Measurements from ENCODE around the gene RELCH. TPM values are rescaled to one million over a fixed set of nuclear protein-coding genes. Genes with fewer than 3 reads are reported as not detected.
"Not testable (repeated sequence)": the region's sequence is repeated elsewhere in the genome, so short reads cannot be mapped to it uniquely, and the experiment has no call there.

Gene RELCH
- total RNA-seq, 8 experiments from 2014 or later, result 24.1 to 41.9 (median 31.3) TPM

DNA sequence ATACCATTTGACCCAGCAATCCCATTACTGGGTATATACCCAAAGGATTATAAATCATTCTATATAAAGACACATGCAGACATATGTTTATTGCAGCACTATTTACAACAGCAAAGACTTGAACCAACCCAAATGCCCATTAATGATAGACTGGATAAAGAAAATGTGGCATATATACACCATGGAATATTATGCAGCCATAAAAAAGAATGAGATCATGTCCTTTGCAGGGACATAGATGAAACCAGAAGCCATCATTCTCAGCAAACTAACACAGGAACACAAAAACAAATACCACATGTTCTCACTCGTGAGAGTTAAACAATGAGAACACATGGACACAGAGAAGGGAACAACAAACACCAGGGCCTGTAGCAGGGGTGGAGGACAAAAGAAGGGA, 20.5 kb upstream of the RELCH start:
- in situ Hi-C loops (cut with MboI; ENCODE audit: low pct_unique_long_range_greater_than_20kb in 2 of 9, low sequenced_read_pairs in 9 of 9, unreplicated experiment in 9 of 9); H3K4me1 ChIP-seq (replicated peaks in 1 of 2); H3K4me3 ChIP-seq; H3K27ac ChIP-seq; ATAC-seq (replicated peaks in 6 of 8): not testable (repeated sequence)
- WGBS, 10 experiments, result 78 to 100% (median 100%) methylated on average over 1 of the region's 1 CpG; no CpG with 5 or more reads in 4 of the 10 experiments

DNA sequence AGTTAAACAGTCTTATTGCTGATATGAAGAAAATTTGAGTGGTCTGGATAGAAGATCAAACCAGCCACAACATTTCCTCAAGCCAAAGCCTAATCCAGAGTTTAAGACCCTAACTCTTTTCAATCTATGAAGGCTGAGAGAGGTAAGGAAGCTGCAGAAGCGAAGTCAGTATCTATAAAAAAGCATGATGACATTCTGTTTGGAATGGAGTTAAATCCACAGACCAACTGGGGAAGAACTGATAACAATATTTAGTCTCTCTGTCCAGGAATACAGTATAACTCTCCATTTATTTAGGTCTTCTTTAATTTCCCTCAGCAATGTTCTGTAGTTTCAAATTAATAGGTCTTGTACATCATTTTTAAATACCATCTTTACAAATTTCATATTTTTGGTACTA, 16.2 kb upstream of the RELCH start:
- in situ Hi-C loops (cut with MboI; ENCODE audit: low pct_unique_long_range_greater_than_20kb in 2 of 9, low sequenced_read_pairs in 9 of 9, unreplicated experiment in 9 of 9), result no loop called here
- Histone ChIP-seq H3K4me1 (replicated peaks in 1 of 2) (no peaks in the 10 kb centered on the region), H3K27ac (no peak overlapping the region), H3K4me3 (no peak overlapping the region)
- 75 to 100% (median 96%) methylated on average over 1 of the region's 1 CpG; no CpG with 5 or more reads in 2 of the 10 experiments for WGBS, 10 experiments
- no peak for ATAC-seq (replicated peaks in 6 of 8)

DNA sequence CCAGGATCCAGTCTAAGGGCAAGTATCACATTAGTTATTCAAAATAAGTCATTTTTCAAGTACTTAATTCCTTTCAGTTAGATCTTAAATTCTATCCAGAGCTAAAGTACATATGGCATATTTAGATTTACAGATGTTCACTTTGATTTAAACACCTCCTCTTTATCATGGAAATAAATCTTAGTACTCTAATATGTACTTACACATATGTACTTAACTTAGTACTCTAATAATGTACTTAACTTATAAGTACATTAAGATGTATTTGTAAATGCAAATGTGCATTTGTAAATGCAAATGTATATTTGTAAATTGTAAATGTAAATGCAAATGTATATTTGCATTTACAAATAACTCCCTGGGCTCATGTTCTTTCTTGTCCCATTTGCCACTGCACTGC, 14.8 kb upstream of the RELCH start:
- H3K4me1 ChIP-seq (replicated peaks in 1 of 2), result no peaks in the 10 kb centered on the region
- no peak overlapping the region for H3K27ac ChIP-seq
- H3K4me3 ChIP-seq, result no peak overlapping the region
- peak in 3 of 8 experiments; percentile 20 to 93 (median 69) for ATAC-seq (replicated peaks in 6 of 8)
- in situ Hi-C loops (cut with MboI; ENCODE audit: low pct_unique_long_range_greater_than_20kb in 2 of 9, low sequenced_read_pairs in 9 of 9, unreplicated experiment in 9 of 9), result no loop called here

DNA sequence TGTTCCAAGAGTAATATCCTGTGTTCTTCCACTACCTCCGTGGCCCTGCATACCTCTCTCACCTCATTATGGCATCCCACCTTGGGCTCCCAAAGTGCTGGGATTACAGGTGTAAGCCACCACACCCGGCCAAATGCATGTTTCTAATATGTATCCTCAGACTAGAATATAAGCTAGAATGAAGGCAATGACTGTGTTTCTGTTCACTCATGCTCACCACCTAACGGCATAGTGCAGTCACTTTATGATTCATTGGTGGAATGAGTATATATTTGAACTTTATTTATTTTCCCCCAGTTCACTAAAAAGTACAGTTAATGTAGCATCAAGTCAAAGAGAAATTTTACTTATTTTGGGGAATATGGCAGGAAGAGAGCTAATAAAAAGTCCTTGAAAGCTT, 11.5 kb upstream of the RELCH start:
- WGBS, 10 experiments, result 77 to 100% (median 94%) methylated on average over 1 to 3 of the region's 3 CpGs; no CpG with 5 or more reads in 1 of the 10 experiments
- Histone ChIP-seq H3K27ac (no peak overlapping the region), H3K4me1 (replicated peaks in 1 of 2) (no peaks in the 10 kb centered on the region), H3K4me3 (no peak overlapping the region)
- no peak for ATAC-seq (replicated peaks in 6 of 8)
- in situ Hi-C loops (cut with MboI; ENCODE audit: low pct_unique_long_range_greater_than_20kb in 2 of 9, low sequenced_read_pairs in 9 of 9, unreplicated experiment in 9 of 9), result loop anchor here in 2 of 9 experiments (25.0 kb wide), 2 partner anchors 387 to 412 kb away; no protein-coding TSS in a partner anchor

DNA sequence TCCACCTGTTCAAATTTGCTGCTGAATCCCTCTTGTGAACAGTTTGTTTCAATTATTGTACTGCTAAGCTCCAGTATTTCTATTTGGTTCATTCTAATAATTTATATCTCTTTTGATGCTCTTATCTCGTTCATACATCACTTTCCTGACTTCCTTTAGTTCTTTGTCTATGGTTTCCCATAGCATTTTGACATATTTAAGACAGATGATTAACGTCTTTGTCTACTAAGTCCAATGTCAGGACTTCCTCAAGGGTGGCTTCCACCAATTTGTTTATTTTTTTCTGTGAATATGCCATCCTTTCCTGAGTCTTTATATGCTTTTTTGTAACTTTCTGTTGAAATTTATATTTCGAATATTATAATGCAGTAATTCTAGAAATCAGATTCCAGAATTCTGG, 9.8 kb upstream of the RELCH start:
- in situ Hi-C loops (cut with MboI; ENCODE audit: low pct_unique_long_range_greater_than_20kb in 2 of 9, low sequenced_read_pairs in 9 of 9, unreplicated experiment in 9 of 9), result loop anchor here in 2 of 9 experiments (25.0 kb wide), 2 partner anchors 385 to 410 kb away; no protein-coding TSS in a partner anchor
- ATAC-seq (replicated peaks in 6 of 8), result no peak

DNA sequence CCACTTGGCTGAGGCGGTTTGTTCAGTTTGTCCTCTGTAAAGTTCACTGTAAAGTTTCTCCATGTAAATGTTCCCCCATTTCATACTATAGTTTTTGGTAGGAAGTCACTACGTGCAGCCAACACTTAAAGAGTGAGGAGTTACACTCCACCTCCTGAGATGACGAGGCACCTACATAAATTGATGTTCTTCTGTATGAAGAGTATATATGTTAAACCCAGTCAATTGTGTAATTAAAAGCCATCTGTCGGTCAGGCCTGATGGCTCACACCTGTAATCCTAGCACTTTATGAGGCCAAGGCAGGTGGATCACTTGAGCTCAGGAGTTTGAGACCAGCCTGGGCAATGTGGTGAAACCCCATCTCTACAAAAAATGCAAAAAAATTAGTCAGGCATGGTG, 7.8 kb upstream of the RELCH start:
- WGBS, 10 experiments, result 94 to 100% (median 100%) methylated on average over 1 to 3 of the region's 4 CpGs; no CpG with 5 or more reads in 1 of the 10 experiments
- in situ Hi-C loops (cut with MboI; ENCODE audit: low pct_unique_long_range_greater_than_20kb in 2 of 9, low sequenced_read_pairs in 9 of 9, unreplicated experiment in 9 of 9), result loop anchor here in 2 of 9 experiments (25.0 kb wide), 2 partner anchors 383 to 408 kb away; no protein-coding TSS in a partner anchor
- Histone ChIP-seq H3K27ac (no peak overlapping the region), H3K4me1 (replicated peaks in 1 of 2) (no peaks in the 10 kb centered on the region), H3K4me3 (no peak overlapping the region)
- ATAC-seq (replicated peaks in 6 of 8), result no peak

More for the DNA sequence above, 9.8 kb upstream of the RELCH start:
- Histone ChIP-seq H3K27ac (no peak overlapping the region), H3K4me3 (no peak overlapping the region), H3K4me1 (replicated peaks in 1 of 2) (no peaks in the 10 kb centered on the region)
- 74 to 96% (median 88%) methylated on average over 2 to 3 of the region's 3 CpGs for WGBS, 10 experiments

DNA sequence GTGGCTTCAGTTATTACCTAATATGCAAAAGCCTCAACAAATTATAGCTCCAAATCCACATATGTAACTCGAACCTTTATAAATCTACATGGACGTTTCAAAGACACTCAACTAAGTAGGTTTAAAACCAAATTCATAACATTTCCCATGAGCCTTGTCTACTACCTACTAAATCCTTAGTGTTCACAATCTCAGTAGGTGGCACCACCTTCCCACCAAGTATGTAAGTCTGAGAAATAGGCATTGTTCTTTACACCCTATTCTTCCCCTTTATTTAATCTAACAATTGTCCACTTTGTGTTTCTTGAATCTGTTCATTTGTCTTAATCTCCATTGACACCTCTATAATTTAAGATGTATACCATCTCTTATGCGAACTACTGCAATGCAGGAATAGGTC, 4.8 kb upstream of the RELCH start:
- 69 to 83% (median 77%) methylated on average over 2 to 3 of the region's 3 CpGs; no CpG with 5 or more reads in 3 of the 10 experiments for WGBS, 10 experiments
- in situ Hi-C loops (cut with MboI; ENCODE audit: low pct_unique_long_range_greater_than_20kb in 2 of 9, low sequenced_read_pairs in 9 of 9, unreplicated experiment in 9 of 9), result loop anchor here in 2 of 9 experiments (25.0 kb wide), 2 partner anchors 380 to 405 kb away; no protein-coding TSS in a partner anchor
- no peak overlapping the region for H3K27ac ChIP-seq
- no peak overlapping the region for H3K4me3 ChIP-seq
- no peaks in the 10 kb centered on the region for H3K4me1 ChIP-seq (replicated peaks in 1 of 2)
- ATAC-seq (replicated peaks in 6 of 8), result no peak

DNA sequence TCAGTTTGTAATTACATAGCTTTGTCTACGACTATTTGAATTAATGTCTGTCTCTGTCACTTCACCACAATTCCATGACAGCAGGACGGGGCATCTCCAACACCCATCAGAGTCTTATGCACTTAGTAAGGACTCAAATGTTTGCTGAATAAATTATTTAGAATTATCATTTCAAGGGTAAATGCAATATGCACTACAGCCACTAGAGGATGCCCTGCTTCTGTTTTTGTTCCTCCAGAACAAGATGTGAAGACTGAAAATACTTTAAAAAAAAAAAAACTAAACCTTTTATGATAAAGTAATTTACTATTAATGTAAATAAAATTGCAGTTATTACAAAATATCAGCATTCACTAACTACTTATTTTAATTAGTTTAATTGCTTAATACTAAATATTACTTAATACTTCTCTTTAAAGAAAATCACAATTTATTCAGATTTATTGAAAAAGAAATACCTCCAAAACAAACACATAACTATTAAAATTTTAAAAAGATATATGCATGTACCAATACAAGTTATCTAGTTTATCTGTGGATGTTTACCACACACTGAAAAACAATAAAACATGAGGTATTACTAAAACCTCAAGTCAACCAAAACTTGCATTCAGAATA, 3.4 kb upstream of the RELCH start:
- no peak for ATAC-seq (replicated peaks in 6 of 8)
- H3K4me3 ChIP-seq, result no peak overlapping the region
- H3K4me1 ChIP-seq (replicated peaks in 1 of 2), result no peaks in the 10 kb centered on the region
- H3K27ac ChIP-seq, result no peak overlapping the region
- in situ Hi-C loops (cut with MboI; ENCODE audit: low pct_unique_long_range_greater_than_20kb in 2 of 9, low sequenced_read_pairs in 9 of 9, unreplicated experiment in 9 of 9), result loop anchor here in 2 of 9 experiments (25.0 kb wide), 2 partner anchors 379 to 404 kb away; no protein-coding TSS in a partner anchor
- WGBS, 10 experiments, result 0 to 14% (median 0%) methylated on average over 1 to 2 of the region's 2 CpGs; no CpG with 5 or more reads in 1 of the 10 experiments

DNA sequence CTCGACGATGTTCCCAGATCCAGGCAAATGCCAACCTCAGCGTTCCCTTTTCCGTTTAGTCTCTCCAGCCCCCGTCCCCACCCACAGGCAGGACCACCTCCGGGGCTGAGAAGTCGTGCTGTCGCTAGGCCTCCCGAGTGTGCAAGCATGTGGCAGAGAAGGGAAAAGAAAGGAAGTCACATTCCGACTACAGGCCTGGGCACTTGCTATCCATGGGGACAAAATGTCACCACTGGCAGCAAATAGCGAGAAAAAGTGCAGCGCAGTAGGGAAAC, 619 bp upstream of the RELCH start:
- in situ Hi-C loops (cut with MboI; ENCODE audit: low pct_unique_long_range_greater_than_20kb in 2 of 9, low sequenced_read_pairs in 9 of 9, unreplicated experiment in 9 of 9), result loop anchor here in 2 of 9 experiments (25.0 kb wide), 2 partner anchors 376 to 401 kb away; no protein-coding TSS in a partner anchor
- Histone ChIP-seq H3K4me3 (peak overlapping the region; percentile 77 to 96 (median 83)), H3K27ac (peak overlapping the region in 1 of 2 donors; percentile 63), H3K4me1 (replicated peaks in 1 of 2) (peaks cover 2 to 12% of the 10 kb centered on the region in 2 donors)
- 0% methylated on average over 3 to 10 of the region's 12 CpGs; no CpG with 5 or more reads in 4 of the 10 experiments for WGBS, 10 experiments
- peak in 6 of 8 experiments; percentile 17 to 45 (median 24) for ATAC-seq (replicated peaks in 6 of 8)

DNA sequence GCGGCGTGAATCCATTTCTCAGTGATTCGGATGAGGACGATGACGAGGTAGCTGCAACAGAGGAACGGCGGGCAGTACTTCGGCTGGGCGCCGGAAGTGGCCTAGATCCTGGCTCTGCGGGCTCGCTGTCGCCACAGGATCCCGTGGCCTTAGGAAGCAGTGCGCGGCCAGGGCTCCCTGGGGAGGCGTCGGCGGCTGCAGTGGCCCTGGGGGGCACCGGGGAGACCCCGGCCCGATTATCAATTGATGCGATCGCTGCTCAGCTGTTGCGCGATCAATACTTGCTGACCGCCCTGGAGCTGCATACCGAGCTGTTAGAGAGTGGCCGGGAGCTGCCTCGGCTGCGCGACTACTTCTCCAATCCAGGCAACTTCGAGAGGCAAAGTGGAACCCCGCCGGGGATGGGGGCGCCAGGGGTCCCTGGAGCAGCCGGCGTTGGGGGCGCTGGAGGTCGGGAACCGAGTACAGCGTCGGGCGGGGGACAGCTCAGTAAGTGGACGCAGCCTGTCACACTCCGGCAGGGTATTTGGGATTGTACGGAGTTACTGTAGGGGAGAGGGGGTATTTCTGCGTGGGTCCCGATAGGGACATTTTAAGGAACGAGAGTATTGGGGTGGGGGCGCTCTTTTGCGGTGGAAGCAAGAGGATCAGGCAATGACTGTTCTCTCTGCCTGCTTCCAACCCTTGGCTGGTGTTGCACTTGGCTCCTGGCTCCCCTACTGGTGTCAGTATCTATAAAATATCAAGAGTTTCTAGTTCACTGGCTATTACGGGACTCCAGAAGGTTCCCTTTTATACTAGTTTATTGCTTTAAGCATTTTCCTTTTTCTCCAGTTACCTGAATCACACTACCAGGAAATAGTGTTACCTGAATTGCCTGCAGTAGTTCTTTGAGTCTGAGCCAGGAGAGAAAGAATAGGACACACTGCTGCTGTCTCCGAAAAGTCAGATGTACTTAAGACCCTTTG, 772 bp downstream of the RELCH start:
- in situ Hi-C loops (cut with MboI; ENCODE audit: low pct_unique_long_range_greater_than_20kb in 2 of 9, low sequenced_read_pairs in 9 of 9, unreplicated experiment in 9 of 9), result loop anchor here in 2 of 9 experiments (25.0 kb wide), 2 partner anchors 374 to 399 kb away; no protein-coding TSS in a partner anchor
- peak; percentile 0 to 16 (median 3) for ATAC-seq (replicated peaks in 6 of 8)
- Histone ChIP-seq H3K27ac (peak overlapping the region; percentile 93), H3K4me3 (peak overlapping the region; percentile 77 to 96 (median 83)), H3K4me1 (replicated peaks in 1 of 2) (peaks cover 2 to 12% of the 10 kb centered on the region in 2 donors)
- WGBS, 10 experiments, result 0 to 17% (median 0%) methylated on average over 1 to 6 of the region's 54 CpGs; no CpG with 5 or more reads in 3 of the 10 experiments

DNA sequence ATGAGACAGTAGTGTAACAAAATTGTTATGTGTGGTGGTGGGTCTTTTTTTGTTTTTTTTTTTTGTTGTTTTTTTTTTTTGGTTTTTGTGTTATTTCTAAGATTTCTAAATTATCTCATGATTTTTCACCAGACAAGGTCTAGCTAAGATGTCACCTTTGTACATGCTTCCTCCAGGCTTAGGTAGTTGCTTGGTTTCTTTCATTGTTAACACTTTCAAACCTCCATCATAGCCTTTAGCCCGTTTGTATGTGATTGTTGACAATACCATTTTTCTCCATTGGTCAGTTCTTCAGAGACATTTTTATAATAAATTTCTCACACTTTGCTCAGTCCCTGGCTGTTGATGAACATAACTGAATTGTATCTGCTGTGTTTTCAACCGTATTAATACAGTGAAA, 2.2 kb downstream of the RELCH start:
- WGBS, 10 experiments, result 25 to 50% (median 38%) methylated on average over 1 to 2 of the region's 2 CpGs; no CpG with 5 or more reads in 1 of the 10 experiments
- no peak for ATAC-seq (replicated peaks in 6 of 8)
- no peak overlapping the region for H3K27ac ChIP-seq
- peak overlapping the region; percentile 77 to 96 (median 83) for H3K4me3 ChIP-seq
- peaks cover 2 to 12% of the 10 kb centered on the region in 2 donors for H3K4me1 ChIP-seq (replicated peaks in 1 of 2)
- in situ Hi-C loops (cut with MboI; ENCODE audit: low pct_unique_long_range_greater_than_20kb in 2 of 9, low sequenced_read_pairs in 9 of 9, unreplicated experiment in 9 of 9), result loop anchor here in 2 of 9 experiments (25.0 kb wide), 2 partner anchors 373 to 398 kb away; no protein-coding TSS in a partner anchor

DNA sequence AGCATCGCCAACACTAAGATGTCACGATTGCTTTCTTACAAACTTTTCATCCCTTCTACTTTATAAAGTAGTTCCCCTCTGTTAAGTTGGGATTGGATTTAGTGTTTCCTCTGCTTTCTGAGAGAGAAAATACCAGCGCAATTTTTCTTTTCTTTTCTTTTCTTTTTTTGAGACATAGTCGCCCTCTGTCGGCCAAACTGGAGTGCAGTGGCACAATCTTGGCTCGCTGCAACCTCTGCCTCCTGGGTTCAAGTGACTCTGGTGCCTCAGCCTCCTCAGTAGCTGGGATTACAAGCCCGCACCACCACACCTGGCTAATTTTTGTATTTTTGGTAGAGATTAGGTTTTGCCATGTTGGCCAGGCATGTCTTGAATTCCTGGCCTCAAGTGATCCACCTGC, 9.0 kb downstream of the RELCH start:
- WGBS, 10 experiments, result 62 to 100% (median 100%) methylated on average over 2 to 7 of the region's 7 CpGs; no CpG with 5 or more reads in 1 of the 10 experiments
- in situ Hi-C loops (cut with MboI; ENCODE audit: low pct_unique_long_range_greater_than_20kb in 2 of 9, low sequenced_read_pairs in 9 of 9, unreplicated experiment in 9 of 9), result loop anchor here in 2 of 9 experiments (25.0 kb wide), 2 partner anchors 366 to 391 kb away; no protein-coding TSS in a partner anchor
- Histone ChIP-seq H3K4me3 (no peak overlapping the region), H3K27ac (no peak overlapping the region), H3K4me1 (replicated peaks in 1 of 2) (no peaks in the 10 kb centered on the region)
- no peak for ATAC-seq (replicated peaks in 6 of 8)
